Chondrocyte (in vitro differentiated cells): ENCODE data around the gene DCDC1. TPM values are rescaled to one million over a fixed set of nuclear protein-coding genes. Genes with fewer than 3 reads are reported as not detected.
A peak's percentile ranks its signal among the peaks of the same experiment; 100 is the strongest.

Experiments
- DNase-seq: peaks from one replicate; pipeline ENCODE4 v3.0.0; 2021; ENCODE audit warnings: mixed read lengths, low spot score
- H3K27ac Mint-ChIP-seq: one replicate; pipeline ENCODE4 v1.8.0; 2021; ENCODE audit warnings: mild to moderate bottlenecking, moderate library complexity, mixed read lengths; ENCODE audit not compliant: unreplicated experiment
- H3K27me3 Mint-ChIP-seq: 2 replicates; pipeline ENCODE4 v1.8.0; 2021; ENCODE audit warnings: low read depth, mixed read lengths
- H3K36me3 Mint-ChIP-seq: 2 replicates; pipeline ENCODE4 v1.8.0; 2021; ENCODE audit warnings: low read depth, mixed read lengths
- H3K4me1 Mint-ChIP-seq: 2 replicates; pipeline ENCODE4 v1.8.0; 2021; ENCODE audit warnings: low read depth, mild to moderate bottlenecking, mixed read lengths
- H3K4me3 Mint-ChIP-seq: one replicate; pipeline ENCODE4 v1.8.0; 2021; ENCODE audit warnings: mild to moderate bottlenecking, moderate library complexity, mixed read lengths; ENCODE audit not compliant: unreplicated experiment
- H3K9me3 Mint-ChIP-seq: 2 replicates; pipeline ENCODE4 v1.8.0; 2021; ENCODE audit warnings: low read depth, mixed read lengths
- CTCF ChIP-seq: fragments of 200-600 bp; sonication (generic); IDR thresholded peaks from 2 replicates; pipeline ENCODE4 v1.5.0; 2021; ENCODE audit warnings: antibody characterized with exemption, mild to moderate bottlenecking, moderate library complexity
- total RNA-seq: library from RNA; stranded (reverse); gene quantifications from 3 replicates; pipeline ENCODE4 v1.2.1, GENCODE V29; 2021

Gene DCDC1
- total RNA-seq, 1 donor from 2014 or later, result not detected

GRCh38 chr11:30916764-30917163, 452.8 kb downstream of the DCDC1 start:
- Mint-ChIP-seq H3K27me3 (peaks cover 43% of the 10 kb centered on the region), H3K4me1 (peaks cover 9% of the 10 kb centered on the region), H3K27ac (no peak overlapping the region), H3K4me3 (no peak overlapping the region), H3K36me3 (peaks cover 1% of the 10 kb centered on the region), H3K9me3 (no peaks in the 10 kb centered on the region)
- TF ChIP-seq CTCF, result no peak
- DNase-seq, result no peak

DNA sequence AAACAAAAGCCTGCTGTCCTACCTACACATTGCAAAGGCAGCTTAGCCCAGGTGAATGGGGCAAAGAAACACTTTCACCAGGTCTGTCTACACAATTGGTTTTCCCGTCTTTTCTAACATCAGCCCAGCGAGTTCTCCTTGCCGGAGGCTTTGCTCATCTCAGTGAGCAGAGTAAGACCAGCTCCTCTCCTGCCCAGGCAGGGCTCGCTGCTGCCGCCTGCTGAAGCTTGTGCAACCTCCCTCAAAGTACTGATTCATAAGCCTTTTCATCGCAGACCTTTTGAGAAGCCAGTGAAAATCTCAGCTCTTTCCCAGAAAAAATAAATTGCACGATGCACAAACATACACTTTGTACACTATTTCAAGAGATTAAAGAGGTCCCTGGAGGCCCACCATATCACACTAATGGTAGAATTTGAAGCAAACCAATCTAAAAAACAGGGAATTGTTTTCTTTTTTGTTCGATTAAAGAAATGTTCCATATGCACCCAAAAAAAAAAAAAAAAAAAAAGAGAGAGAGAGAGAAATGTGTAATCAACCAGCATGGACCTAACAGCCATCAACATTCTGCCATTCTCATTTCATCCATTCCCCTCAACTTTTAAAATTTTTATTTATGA, 455.3 kb downstream of the DCDC1 start:
- peak overlapping the region; percentile 34 for H3K4me3 Mint-ChIP-seq
- DNase-seq, result no peak
- H3K27ac Mint-ChIP-seq, result no peak overlapping the region
- no peaks in the 10 kb centered on the region for H3K9me3 Mint-ChIP-seq
- TF ChIP-seq CTCF, result peak; percentile 84
- H3K4me1 Mint-ChIP-seq, result peaks cover 6% of the 10 kb centered on the region
- H3K27me3 Mint-ChIP-seq, result peaks cover 31% of the 10 kb centered on the region
- peaks cover 1% of the 10 kb centered on the region for H3K36me3 Mint-ChIP-seq

GRCh38 chr11:30911247-30911646, 458.3 kb downstream of the DCDC1 start:
- peaks cover 5% of the 10 kb centered on the region for H3K4me1 Mint-ChIP-seq
- H3K27ac Mint-ChIP-seq, result no peak overlapping the region
- H3K9me3 Mint-ChIP-seq, result no peaks in the 10 kb centered on the region
- H3K27me3 Mint-ChIP-seq, result peaks cover 18% of the 10 kb centered on the region
- H3K36me3 Mint-ChIP-seq, result peaks cover 1% of the 10 kb centered on the region
- no peak for TF ChIP-seq CTCF
- DNase-seq, result no peak
- H3K4me3 Mint-ChIP-seq, result no peak overlapping the region

GRCh38 chr11:30908857-30909256, 460.7 kb downstream of the DCDC1 start:
- no peak overlapping the region for H3K27ac Mint-ChIP-seq
- H3K4me1 Mint-ChIP-seq, result no peaks in the 10 kb centered on the region
- H3K36me3 Mint-ChIP-seq, result peaks cover 1% of the 10 kb centered on the region
- H3K27me3 Mint-ChIP-seq, result peaks cover 12% of the 10 kb centered on the region
- no peak for DNase-seq
- no peak for TF ChIP-seq CTCF
- H3K9me3 Mint-ChIP-seq, result no peaks in the 10 kb centered on the region
- no peak overlapping the region for H3K4me3 Mint-ChIP-seq

DNA sequence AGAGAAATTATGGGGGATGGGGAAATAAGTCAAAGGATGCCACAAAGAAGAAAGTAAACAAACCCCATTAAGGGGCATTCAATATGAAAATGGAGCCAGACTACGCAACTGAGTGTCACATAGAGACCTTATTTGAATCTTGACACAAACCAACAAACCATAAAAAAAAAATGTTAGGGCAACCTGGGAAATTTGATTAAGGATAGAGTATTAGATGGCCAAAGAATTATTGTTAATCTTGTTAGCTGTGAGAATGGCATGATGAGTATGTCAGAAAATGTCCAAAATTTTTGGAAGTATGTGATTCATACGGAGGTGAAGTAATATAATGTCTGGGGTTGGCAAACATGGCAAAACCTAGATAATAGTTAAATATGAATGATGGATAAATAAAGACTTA, 461.3 kb downstream of the DCDC1 start:
- no peaks in the 10 kb centered on the region for H3K9me3 Mint-ChIP-seq
- TF ChIP-seq CTCF, result no peak
- H3K4me1 Mint-ChIP-seq, result no peaks in the 10 kb centered on the region
- peaks cover 10% of the 10 kb centered on the region for H3K27me3 Mint-ChIP-seq
- DNase-seq, result no peak
- no peaks in the 10 kb centered on the region for H3K36me3 Mint-ChIP-seq
- H3K4me3 Mint-ChIP-seq, result no peak overlapping the region
- H3K27ac Mint-ChIP-seq, result no peak overlapping the region
